OCI-LY7 (cell line): ENCODE measurements around the gene KIF9.

ENCODE experiments used
- CTCF ChIP-seq: fragments of 200-600 bp; sonication (generic); conservative IDR thresholded peaks from 2 replicates; pipeline ENCODE4 v1.5.1; 2014; ENCODE audit warnings: mild to moderate bottlenecking, antibody characterized with exemption, low read length, moderate library complexity, mixed read lengths
- EZH2phosphoT487 ChIP-seq: fragments of 200-600 bp; sonication (generic); IDR thresholded peaks from 2 replicates; pipeline ENCODE4 v1.6.1; 2018; ENCODE audit warnings: low read depth, borderline replicate concordance, mild to moderate bottlenecking, mixed run types, antibody characterized with exemption, low read length, moderate library complexity, mixed read lengths

DNA sequence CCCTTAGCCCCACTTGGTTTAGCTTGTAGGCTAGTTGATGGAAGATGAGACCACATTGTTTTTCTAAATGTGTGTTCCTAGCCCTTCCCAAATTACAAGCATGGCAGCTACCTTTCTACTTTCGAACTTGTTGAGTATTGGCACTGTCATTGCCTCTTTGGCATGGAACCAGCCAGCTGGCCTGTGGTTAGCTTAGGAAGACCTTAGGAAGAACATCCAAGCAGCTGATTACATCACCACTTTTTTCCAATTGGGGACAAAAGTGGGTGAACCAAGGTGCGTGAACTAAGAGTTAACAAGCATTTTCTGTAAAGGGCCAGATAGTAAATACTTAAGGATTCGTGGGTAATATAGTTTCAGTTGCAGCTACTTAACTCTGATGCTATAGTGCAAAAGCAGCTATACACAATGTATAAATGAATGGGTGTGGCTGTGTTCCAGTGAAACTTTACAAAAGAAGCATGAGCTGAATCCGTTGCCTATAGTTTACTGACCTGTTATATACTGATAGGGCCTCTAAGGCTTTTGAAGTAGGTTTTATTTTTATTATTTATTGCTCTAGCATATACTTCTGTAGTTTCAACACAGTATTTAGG, 8.7 kb upstream of the KIF9 start:
- TF ChIP-seq EZH2phosphoT487 (no peak), CTCF (no peak)
